Fibroblast of lung (primary cell): Measurements from ENCODE around the gene STIMATE. TPM values are rescaled to one million over a fixed set of nuclear protein-coding genes. Genes with fewer than 3 reads are reported as not detected.

ENCODE experiments used
- DNase-seq, 2 donors: peaks; one replicate each; pipeline versions ENCODE4 v3.0.0 to v3.0.0-alpha.2; 2010; ENCODE audit warnings: low read depth in 2 of 2
- H2AFZ ChIP-seq: 2 replicates; pipeline ENCODE4 v1.5.1; 2012; ENCODE audit warnings: low read length, control low read depth, inconsistent platforms
- H3K27ac ChIP-seq: 2 replicates; pipeline ENCODE4 v1.5.1; 2011; ENCODE audit warnings: low read length, control low read depth; ENCODE audit not compliant: insufficient read depth
- H3K27me3 ChIP-seq: 2 replicates; pipeline ENCODE4 v1.5.1; 2011; ENCODE audit warnings: mild to moderate bottlenecking, low read length; ENCODE audit not compliant: control insufficient read depth, insufficient read depth
- H3K36me3 ChIP-seq: 2 replicates; pipeline ENCODE4 v1.5.1; 2011; ENCODE audit warnings: low read length; ENCODE audit not compliant: control insufficient read depth, insufficient read depth
- H3K4me1 ChIP-seq: 2 replicates; pipeline ENCODE4 v1.5.1; 2011; ENCODE audit warnings: low read length; ENCODE audit not compliant: control insufficient read depth, insufficient read depth; ENCODE audit errors: extremely low read depth
- H3K4me2 ChIP-seq: 2 replicates; pipeline ENCODE4 v1.5.1; 2011; ENCODE audit warnings: low read length, control low read depth; ENCODE audit not compliant: insufficient read depth; ENCODE audit errors: extremely low read depth
- H3K4me3 ChIP-seq, 4 experiments: fragments of 200-600 bp in 1 of 4; sonication (generic) in 1 of 4; replicated peaks in 1 of 4; 2 replicates each; pipeline ENCODE4 v1.5.1; 2011 to 2016; ENCODE audit warnings: low read length in 4 of 4, low read depth in 3 of 4, mild to moderate bottlenecking in 3 of 4, control low read depth in 2 of 4, inconsistent platforms in 1 of 4, mixed read lengths in 1 of 4; ENCODE audit not compliant: insufficient read depth in 1 of 4; ENCODE audit errors: control extremely low read depth in 1 of 4
- H3K79me2 ChIP-seq: 2 replicates; pipeline ENCODE4 v1.5.1; 2012; ENCODE audit warnings: mild to moderate bottlenecking, low read length, inconsistent platforms; ENCODE audit not compliant: control insufficient read depth, insufficient read depth
- H3K9ac ChIP-seq: 2 replicates; pipeline ENCODE4 v1.5.1; 2011; ENCODE audit warnings: mild to moderate bottlenecking, low read length, control low read depth; ENCODE audit not compliant: insufficient read depth
- H3K9me3 ChIP-seq: 2 replicates; pipeline ENCODE4 v1.5.1; 2012; ENCODE audit warnings: low read depth, low read length; ENCODE audit not compliant: control insufficient read depth, insufficient read depth
- H4K20me1 ChIP-seq: 2 replicates; pipeline ENCODE4 v1.5.1; 2011; ENCODE audit warnings: low read length; ENCODE audit not compliant: control insufficient read depth, insufficient read depth; ENCODE audit errors: extremely low read depth
- EZH2 ChIP-seq: IDR thresholded peaks from 2 replicates; pipeline ENCODE4 v1.5.1; 2012; ENCODE audit warnings: low read length, control low read depth, mild to moderate bottlenecking; ENCODE audit errors: missing control alignments
- polyA plus RNA-seq, 2 donors: library from polyadenylated mRNA; depleted of rRNA in 1 of 2; stranded (reverse) in 1 of 2; unstranded in 1 of 2; fragments of >200 nt; gene quantifications; 2 replicates each; pipeline ENCODE4 v1.2.1, GENCODE V29; 2011 to 2012; ENCODE audit warnings: missing spikeins in 1 of 2
- total RNA-seq: library from RNA; depleted of rRNA; stranded (reverse); fragments of >200 nt; gene quantifications from 2 replicates; pipeline ENCODE4 v1.2.1, GENCODE V29; 2014
- TF ChIP-seq, protein P1 (sequence below), 2 donors: IDR thresholded peaks in 1 of 2; conservative IDR thresholded peaks in 1 of 2; 1 replicate in 1 of 2; 2 replicates in 1 of 2; pipeline ENCODE4 v1.5.1; 2011 to 2012; ENCODE audit warnings: low read length in 2 of 2, control low read depth in 1 of 2, inconsistent platforms in 1 of 2, low read depth in 1 of 2, mild to moderate bottlenecking in 1 of 2

Gene STIMATE
- total and polyA plus RNA-seq, 2 donors (not counting 1 experiment from before 2014, with no cell fraction given) = 11.6 to 13.0 TPM

GRCh38 chr3:52930748-52931147 lies 33.4 kb upstream of the STIMATE start:
- Histone ChIP-seq H3K4me2 (no peak overlapping the region), H3K4me3 (no peak overlapping the region), H3K9ac (no peak overlapping the region), H3K9me3 (no peaks in the 10 kb centered on the region), H3K36me3 (no peaks in the 10 kb centered on the region), H3K79me2 (no peaks in the 10 kb centered on the region), H2AFZ (no peak overlapping the region), H3K27ac (no peak overlapping the region), H3K27me3 (no peaks in the 10 kb centered on the region), H4K20me1 (no peaks in the 10 kb centered on the region), H3K4me1 (no peaks in the 10 kb centered on the region)
- no peak for TF ChIP-seq EZH2
- TF ChIP-seq, protein P1, sequence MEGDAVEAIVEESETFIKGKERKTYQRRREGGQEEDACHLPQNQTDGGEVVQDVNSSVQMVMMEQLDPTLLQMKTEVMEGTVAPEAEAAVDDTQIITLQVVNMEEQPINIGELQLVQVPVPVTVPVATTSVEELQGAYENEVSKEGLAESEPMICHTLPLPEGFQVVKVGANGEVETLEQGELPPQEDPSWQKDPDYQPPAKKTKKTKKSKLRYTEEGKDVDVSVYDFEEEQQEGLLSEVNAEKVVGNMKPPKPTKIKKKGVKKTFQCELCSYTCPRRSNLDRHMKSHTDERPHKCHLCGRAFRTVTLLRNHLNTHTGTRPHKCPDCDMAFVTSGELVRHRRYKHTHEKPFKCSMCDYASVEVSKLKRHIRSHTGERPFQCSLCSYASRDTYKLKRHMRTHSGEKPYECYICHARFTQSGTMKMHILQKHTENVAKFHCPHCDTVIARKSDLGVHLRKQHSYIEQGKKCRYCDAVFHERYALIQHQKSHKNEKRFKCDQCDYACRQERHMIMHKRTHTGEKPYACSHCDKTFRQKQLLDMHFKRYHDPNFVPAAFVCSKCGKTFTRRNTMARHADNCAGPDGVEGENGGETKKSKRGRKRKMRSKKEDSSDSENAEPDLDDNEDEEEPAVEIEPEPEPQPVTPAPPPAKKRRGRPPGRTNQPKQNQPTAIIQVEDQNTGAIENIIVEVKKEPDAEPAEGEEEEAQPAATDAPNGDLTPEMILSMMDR (conservative IDR thresholded peaks at IDR 0.05 in 1 of 2, IDR thresholded peaks at IDR 0.05 in 1 of 2; ENCODE audit: low read depth in 1 of 2, low read length in 2 of 2) = no peak
- DNase-seq = no peak

DNA sequence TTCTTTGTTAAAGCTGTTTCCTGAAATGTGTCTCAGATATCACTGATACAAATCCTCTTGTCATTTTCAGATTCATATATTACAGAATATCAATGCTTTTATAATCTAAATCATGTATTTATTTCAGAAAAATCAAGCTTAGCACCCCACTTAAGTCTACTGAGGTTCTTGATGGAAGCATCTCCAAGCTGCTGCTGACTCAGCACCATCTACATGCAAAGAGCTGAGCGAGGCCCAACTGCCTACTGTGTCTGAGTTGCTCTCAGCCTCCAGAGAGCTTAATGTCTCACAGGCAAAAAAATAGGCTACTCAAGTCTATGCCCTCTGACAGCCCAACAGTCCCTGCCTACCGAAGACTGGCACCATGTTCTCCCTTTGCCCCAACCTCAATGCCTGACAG lies 29.2 kb upstream of the STIMATE start:
- Histone ChIP-seq H3K4me3 (no peak overlapping the region), H3K9ac (no peak overlapping the region), H3K27ac (no peak overlapping the region), H4K20me1 (no peaks in the 10 kb centered on the region), H3K4me1 (no peaks in the 10 kb centered on the region), H2AFZ (no peak overlapping the region), H3K36me3 (no peaks in the 10 kb centered on the region), H3K9me3 (no peaks in the 10 kb centered on the region), H3K79me2 (no peaks in the 10 kb centered on the region), H3K27me3 (no peaks in the 10 kb centered on the region), H3K4me2 (no peak overlapping the region)
- TF ChIP-seq EZH2 = no peak
- TF ChIP-seq, protein P1 (conservative IDR thresholded peaks at IDR 0.05 in 1 of 2, IDR thresholded peaks at IDR 0.05 in 1 of 2; ENCODE audit: low read depth in 1 of 2, low read length in 2 of 2) = no peak
- no peak for DNase-seq

- DNase-seq = no peak
- H3K79me2 ChIP-seq = no peaks in the 10 kb centered on the region
- TF ChIP-seq EZH2 = no peak
- TF ChIP-seq, protein P1 (conservative IDR thresholded peaks at IDR 0.05 in 1 of 2, IDR thresholded peaks at IDR 0.05 in 1 of 2; ENCODE audit: low read depth in 1 of 2, low read length in 2 of 2) = no peak
- no peaks in the 10 kb centered on the region for H3K4me1 ChIP-seq
- H4K20me1 ChIP-seq = no peaks in the 10 kb centered on the region
- H3K36me3 ChIP-seq = no peaks in the 10 kb centered on the region
- no peaks in the 10 kb centered on the region for H3K27me3 ChIP-seq
- H2AFZ ChIP-seq = no peak overlapping the region
- no peak overlapping the region for H3K4me3 ChIP-seq
- no peak overlapping the region for H3K4me2 ChIP-seq
- H3K9me3 ChIP-seq = no peaks in the 10 kb centered on the region
- H3K27ac ChIP-seq = no peak overlapping the region
- no peak overlapping the region for H3K9ac ChIP-seq
These were observed 28.3 kb upstream of the STIMATE start for GRCh38 chr3:52925405-52926313.
